OCI-LY7 (cell line): ENCODE data around the gene FASTKD1. TPM values are rescaled to one million over a fixed set of nuclear protein-coding genes. Genes with fewer than 3 reads are reported as not detected.
A peak's percentile ranks its signal among the peaks of the same experiment; 100 is the strongest.
"Not testable (repeated sequence)": the region's sequence is repeated elsewhere in the genome, so short reads cannot be mapped to it uniquely, and the experiment has no call there.

Source experiments
- BruUV-seq: library from RNA; stranded (reverse); fragments of 400-500 nt; replicated peaks from 2 replicates; lab custom pipeline; 2021; lab: Mats Ljungman, UMichigan
- CTCF ChIA-PET: fragments of 300-600 bp; sonication (Branson Sonifier 250); formaldehyde crosslinking; loops from one replicate; lab custom pipeline; 2022; ENCODE audit warnings: antibody characterized with exemption; ENCODE audit not compliant: unreplicated experiment; lab: Charles Lee
- POLR2A ChIA-PET: fragments of 300-600 bp; sonication (Branson Sonifier 250); formaldehyde crosslinking; loops from one replicate; lab custom pipeline; 2022; ENCODE audit warnings: antibody characterized with exemption; lab: Charles Lee
- DNase-seq: peaks from one replicate; pipeline ENCODE4 v3.0.0-alpha.2; 2015; ENCODE audit warnings: low spot score
- H2AFZ ChIP-seq: fragments of 200-600 bp; sonication (generic), shearing (Covaris generic); 2 replicates; pipeline ENCODE4 v1.6.1; 2014; ENCODE audit warnings: mild to moderate bottlenecking, antibody characterized with exemption, low read length, moderate library complexity
- H3K27ac ChIP-seq: fragments of 200-600 bp; sonication (generic); 2 replicates; pipeline ENCODE4 v1.5.1; 2014; ENCODE audit warnings: mixed run types, low read depth, mild to moderate bottlenecking, moderate library complexity, low read length, inconsistent platforms; ENCODE audit not compliant: poor library complexity, severe bottlenecking
- H3K36me3 ChIP-seq: fragments of 200-600 bp; sonication (generic); 2 replicates; pipeline ENCODE4 v1.6.1; 2014; ENCODE audit warnings: mild to moderate bottlenecking, antibody characterized with exemption, low read length, moderate library complexity, mixed read lengths; ENCODE audit not compliant: insufficient read depth
- H3K4me1 ChIP-seq: fragments of 200-600 bp; sonication (generic); 2 replicates; pipeline ENCODE4 v1.5.1; 2014; ENCODE audit warnings: mild to moderate bottlenecking, low read length; ENCODE audit not compliant: insufficient read depth, poor library complexity, severe bottlenecking
- H3K4me2 ChIP-seq: fragments of 200-600 bp; sonication (generic); 2 replicates; pipeline ENCODE4 v1.6.1; 2014; ENCODE audit warnings: mild to moderate bottlenecking, low read length
- H3K4me3 ChIP-seq: fragments of 200-600 bp; sonication (generic); 2 replicates; pipeline ENCODE4 v1.5.1; 2014; ENCODE audit warnings: mild to moderate bottlenecking, low read depth, low read length; ENCODE audit not compliant: poor library complexity, severe bottlenecking
- H3K79me2 ChIP-seq: fragments of 200-600 bp; sonication (generic); 2 replicates; pipeline ENCODE4 v1.6.1; 2016; ENCODE audit warnings: low read depth, mild to moderate bottlenecking, low read length, moderate library complexity, mixed read lengths; ENCODE audit not compliant: insufficient read depth
- H3K9me2 ChIP-seq: fragments of 200-600 bp; sonication (generic); 2 replicates; pipeline ENCODE4 v1.6.1; 2016; ENCODE audit warnings: mild to moderate bottlenecking, low read length, mixed read lengths; ENCODE audit not compliant: insufficient read depth
- H3K9me3 ChIP-seq: fragments of 200-600 bp; sonication (generic); 2 replicates; pipeline ENCODE4 v1.6.1; 2014; ENCODE audit warnings: mild to moderate bottlenecking, mixed run types, low read length, mixed read lengths
- H4K20me1 ChIP-seq: fragments of 200-600 bp; sonication (generic); 2 replicates; pipeline ENCODE4 v1.6.1; 2014; ENCODE audit warnings: mild to moderate bottlenecking, antibody characterized with exemption, low read length, moderate library complexity, mixed read lengths; ENCODE audit not compliant: insufficient read depth
- EZH2phosphoT487 ChIP-seq: fragments of 200-600 bp; sonication (generic); IDR thresholded peaks from 2 replicates; pipeline ENCODE4 v1.6.1; 2018; ENCODE audit warnings: low read depth, borderline replicate concordance, mild to moderate bottlenecking, mixed run types, antibody characterized with exemption, low read length, moderate library complexity, mixed read lengths
- intact Hi-C: fragments of 100-400 bp; cut with micrococcal nuclease; formaldehyde crosslinking; loops from one replicate; pipeline ENCODE4 v1.10.0; 2022; ENCODE audit not compliant: unreplicated experiment
- total RNA-seq, 2 experiments: library from RNA; depleted of rRNA in 1 of 2; stranded (reverse); fragments of >200 nt in 1 of 2; shearing (Covaris generic) in 1 of 2; gene quantifications; 2 replicates each; pipeline ENCODE4 v1.2.3, GENCODE V29; 2014 to 2022
- TF ChIP-seq, protein P1 (sequence below): fragments of 200-600 bp; sonication (generic); conservative IDR thresholded peaks from 2 replicates; pipeline ENCODE4 v1.5.1; 2014; ENCODE audit warnings: mild to moderate bottlenecking, antibody characterized with exemption, low read length, moderate library complexity, mixed read lengths

Gene FASTKD1
- total RNA-seq, 2 experiments from 2014 or later, result 34.6 to 54.9 TPM

DNA sequence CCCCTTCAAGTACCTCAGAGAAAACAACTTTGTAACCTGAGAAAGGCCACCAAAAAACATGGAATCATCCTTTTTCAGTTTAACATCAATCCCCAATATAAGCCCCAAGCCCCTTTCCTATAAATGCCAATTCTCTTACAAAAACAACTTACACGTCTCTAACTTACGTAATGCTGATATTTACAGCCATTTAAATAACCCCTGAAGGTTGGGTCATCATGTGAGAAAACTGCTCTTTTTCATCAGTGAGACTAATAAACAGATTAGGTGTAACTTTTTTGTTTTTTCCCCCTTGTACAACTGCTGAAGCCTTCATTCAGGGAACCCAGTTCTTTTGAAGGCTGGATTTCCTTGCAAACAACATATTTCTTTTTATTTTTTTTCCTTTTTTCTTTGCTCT is 3.7 kb downstream of the FASTKD1 start:
- Histone ChIP-seq H3K27ac (no peak overlapping the region), H3K9me2 (no peaks in the 10 kb centered on the region), H3K4me2 (peak overlapping the region; percentile 48), H3K36me3 (peaks cover 52% of the 10 kb centered on the region), H4K20me1 (peaks cover 5% of the 10 kb centered on the region; the same call in 1 of the 2 replicates), H3K79me2 (peaks cover 53% of the 10 kb centered on the region), H3K9me3 (no peaks in the 10 kb centered on the region), H2AFZ (no peak overlapping the region), H3K4me1 (peaks cover 19% of the 10 kb centered on the region), H3K4me3 (no peak overlapping the region)
- no TSS peak for BruUV-seq
- intact Hi-C loops, result no loop called here
- no peak for DNase-seq
- ChIA-PET POLR2A (no interaction called here), CTCF (no interaction called here)
- TF ChIP-seq EZH2phosphoT487, result no peak
- TF ChIP-seq, protein P1, sequence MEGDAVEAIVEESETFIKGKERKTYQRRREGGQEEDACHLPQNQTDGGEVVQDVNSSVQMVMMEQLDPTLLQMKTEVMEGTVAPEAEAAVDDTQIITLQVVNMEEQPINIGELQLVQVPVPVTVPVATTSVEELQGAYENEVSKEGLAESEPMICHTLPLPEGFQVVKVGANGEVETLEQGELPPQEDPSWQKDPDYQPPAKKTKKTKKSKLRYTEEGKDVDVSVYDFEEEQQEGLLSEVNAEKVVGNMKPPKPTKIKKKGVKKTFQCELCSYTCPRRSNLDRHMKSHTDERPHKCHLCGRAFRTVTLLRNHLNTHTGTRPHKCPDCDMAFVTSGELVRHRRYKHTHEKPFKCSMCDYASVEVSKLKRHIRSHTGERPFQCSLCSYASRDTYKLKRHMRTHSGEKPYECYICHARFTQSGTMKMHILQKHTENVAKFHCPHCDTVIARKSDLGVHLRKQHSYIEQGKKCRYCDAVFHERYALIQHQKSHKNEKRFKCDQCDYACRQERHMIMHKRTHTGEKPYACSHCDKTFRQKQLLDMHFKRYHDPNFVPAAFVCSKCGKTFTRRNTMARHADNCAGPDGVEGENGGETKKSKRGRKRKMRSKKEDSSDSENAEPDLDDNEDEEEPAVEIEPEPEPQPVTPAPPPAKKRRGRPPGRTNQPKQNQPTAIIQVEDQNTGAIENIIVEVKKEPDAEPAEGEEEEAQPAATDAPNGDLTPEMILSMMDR, result no peak

DNA sequence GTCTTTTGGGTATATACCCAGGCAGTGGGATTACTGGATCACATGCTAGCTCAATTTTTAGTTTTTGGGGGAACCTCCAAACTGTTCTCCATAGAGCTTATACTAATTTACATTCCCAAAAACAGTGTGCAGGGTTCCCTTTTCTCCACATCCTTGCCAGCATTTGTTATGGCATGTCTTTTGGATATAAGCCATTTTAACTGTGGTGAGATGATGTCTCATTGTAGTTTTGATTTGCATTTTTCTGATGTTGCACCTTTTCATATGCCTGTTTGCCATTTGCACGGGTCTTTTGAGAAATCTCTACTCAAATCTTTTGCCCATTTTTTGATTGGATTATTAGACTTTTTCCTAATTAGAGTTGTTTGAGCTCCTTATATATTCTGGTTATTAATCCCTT is 8.0 kb downstream of the FASTKD1 start:
- Histone ChIP-seq H3K4me3 (no peak overlapping the region), H3K9me3 (no peaks in the 10 kb centered on the region), H3K4me2 (no peak overlapping the region), H3K4me1 (peaks cover 7% of the 10 kb centered on the region), H2AFZ (no peak overlapping the region), H3K27ac (no peak overlapping the region), H3K36me3 (peaks cover 72% of the 10 kb centered on the region), H4K20me1 (no peaks in the 10 kb centered on the region), H3K79me2 (peaks cover 25% of the 10 kb centered on the region; the same call in 1 of the 2 replicates), H3K9me2 (no peaks in the 10 kb centered on the region)
- no peak for DNase-seq
- intact Hi-C loops, result no loop called here
- BruUV-seq, result no TSS peak
- CTCF ChIA-PET, result no interaction called here
- POLR2A ChIA-PET, result interaction anchor here (0.7 to 1.2 kb wide), 2 partner anchors 47 to 287 kb away, joined by 3 to 4 read pairs; no protein-coding TSS in a partner anchor
- no peak for TF ChIP-seq EZH2phosphoT487
- TF ChIP-seq, protein P1, result no peak

DNA sequence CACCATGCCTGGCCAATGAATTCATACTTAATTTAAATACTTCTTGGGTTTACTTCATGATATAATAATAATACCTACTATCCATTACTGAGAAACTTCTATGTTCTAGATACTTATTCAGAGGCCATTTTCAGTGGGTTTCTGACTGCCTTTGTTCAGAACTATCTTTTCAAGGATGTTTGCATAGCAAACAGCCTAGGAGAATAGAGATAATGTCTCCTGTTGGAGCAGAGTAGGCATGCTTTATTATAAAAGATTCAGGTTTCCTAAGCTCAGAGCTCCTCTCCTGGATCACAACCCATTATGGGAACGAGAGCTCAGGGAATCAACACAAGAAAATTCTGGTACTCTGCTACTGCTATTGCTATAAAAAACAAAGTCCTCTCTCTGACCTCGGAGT is 11.1 kb downstream of the FASTKD1 start:
- DNase-seq, result no peak
- H3K36me3 ChIP-seq, result peaks cover 73% of the 10 kb centered on the region
- H2AFZ ChIP-seq, result no peak overlapping the region
- BruUV-seq, result no TSS peak
- CTCF ChIA-PET, result interaction anchor here (1.0 kb wide), 1 partner anchor 35 kb away, joined by 3 read pairs; no protein-coding TSS in a partner anchor
- no peak overlapping the region for H3K4me3 ChIP-seq
- H3K27ac ChIP-seq, result no peak overlapping the region
- POLR2A ChIA-PET, result interaction anchor here (0.8 kb wide), 1 partner anchor 75 kb away, joined by 3 read pairs; no protein-coding TSS in a partner anchor
- H3K79me2 ChIP-seq, result peaks cover 5% of the 10 kb centered on the region; the same call in 1 of the 2 replicates
- no peak overlapping the region for H3K4me2 ChIP-seq
- no peaks in the 10 kb centered on the region for H3K9me3 ChIP-seq
- no peaks in the 10 kb centered on the region for H4K20me1 ChIP-seq
- no peaks in the 10 kb centered on the region for H3K4me1 ChIP-seq
- intact Hi-C loops, result no loop called here
- H3K9me2 ChIP-seq, result no peaks in the 10 kb centered on the region
- TF ChIP-seq, protein P1, result no peak
- TF ChIP-seq EZH2phosphoT487, result no peak

DNA sequence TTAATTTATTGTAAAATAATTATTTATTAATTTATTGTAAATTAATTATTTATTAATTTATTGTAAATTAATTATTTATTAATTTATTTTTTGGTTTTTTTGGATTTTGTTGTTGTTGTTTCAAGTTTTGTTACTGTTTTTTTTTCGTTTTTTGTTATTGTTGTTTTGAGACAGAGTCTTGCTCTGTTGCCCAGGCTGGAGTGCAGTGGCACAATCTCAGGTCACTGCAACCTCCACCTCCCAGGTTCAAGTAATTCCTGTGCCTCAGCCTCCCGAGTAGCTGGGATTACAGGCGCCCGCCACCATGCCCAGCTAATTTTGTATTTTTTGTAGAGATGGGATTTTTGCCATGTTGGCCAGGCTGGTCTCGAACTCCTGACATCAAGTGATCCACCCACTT is 11.6 kb downstream of the FASTKD1 start:
- H4K20me1 ChIP-seq, intact Hi-C loops, H2AFZ ChIP-seq, H3K79me2 ChIP-seq, H3K9me3 ChIP-seq, BruUV-seq, H3K4me2 ChIP-seq, H3K4me1 ChIP-seq, DNase-seq, H3K4me3 ChIP-seq, H3K9me2 ChIP-seq, H3K27ac ChIP-seq: not testable (repeated sequence)
- ChIA-PET POLR2A (interaction anchor here (0.8 kb wide), 1 partner anchor 74 kb away, joined by 3 read pairs; no protein-coding TSS in a partner anchor), CTCF (interaction anchor here (1.0 kb wide), 1 partner anchor 34 kb away, joined by 3 read pairs; no protein-coding TSS in a partner anchor)
- peaks cover 70% of the 10 kb centered on the region for H3K36me3 ChIP-seq
